K562 (cell line): ENCODE data around the gene CCDC159. TPM values are rescaled to one million over a fixed set of nuclear protein-coding genes. Genes with fewer than 3 reads are reported as not detected.

Experiments used
- C11orf30 ChIP-seq: fragments of 450-650 bp; IDR thresholded peaks from 2 replicates; pipeline ENCODE4 v1.6.1; 2016; ENCODE audit warnings: low read depth, mild to moderate bottlenecking
- FOXA1 ChIP-seq: fragments of 450-650 bp; IDR thresholded peaks from 2 replicates; pipeline ENCODE4 v1.6.1; 2016; ENCODE audit warnings: mild to moderate bottlenecking, borderline replicate concordance
- HOXB6 ChIP-seq: fragments of 250-450 bp; sonication (Bioruptor Pico); IDR thresholded peaks from 2 replicates; pipeline ENCODE4 v1.5.1; 2022; ENCODE audit warnings: mild to moderate bottlenecking, borderline replicate concordance
- KLF6 ChIP-seq: fragments of 250-450 bp; sonication (Bioruptor Pico); IDR thresholded peaks from 2 replicates; pipeline ENCODE4 v1.4.0; 2020; ENCODE audit warnings: mild to moderate bottlenecking, moderate library complexity, borderline replicate concordance
- LEF1 ChIP-seq: fragments of 450-650 bp; IDR thresholded peaks from 2 replicates; pipeline ENCODE4 v1.6.1; 2016; ENCODE audit warnings: mild to moderate bottlenecking
- MTA3 ChIP-seq: fragments of 450-650 bp; formaldehyde crosslinking; IDR thresholded peaks from 2 replicates; pipeline ENCODE4 v1.6.1; 2017; ENCODE audit warnings: mild to moderate bottlenecking, borderline replicate concordance
- PML ChIP-seq: IDR thresholded peaks from 2 replicates; pipeline ENCODE4 v1.6.1; 2012; ENCODE audit warnings: low read length, inconsistent platforms
- RBFOX2 ChIP-seq: fragments of 200-400 bp; formaldehyde crosslinking; IDR thresholded peaks from 2 replicates; pipeline ENCODE4 v1.6.1; 2017; ENCODE audit warnings: low read depth, mild to moderate bottlenecking, low read length, moderate library complexity
- SIN3B ChIP-seq: fragments of 450-650 bp; IDR thresholded peaks from 2 replicates; pipeline ENCODE4 v1.6.1; 2017; ENCODE audit warnings: low read depth, mild to moderate bottlenecking, moderate library complexity
- SMAD1 ChIP-seq: fragments of 150-350 bp; IDR thresholded peaks from 2 replicates; pipeline ENCODE4 v1.6.1; 2014; ENCODE audit warnings: low read length, low read depth; ENCODE audit not compliant: partially characterized antibody
- YY1 ChIP-seq, 3 experiments: IDR thresholded peaks; 2 replicates each; pipeline ENCODE4 v1.6.1; 2011; ENCODE audit warnings: low read length in 2 of 3, mild to moderate bottlenecking in 2 of 3, moderate library complexity in 2 of 3, borderline replicate concordance in 1 of 3, control low read depth in 1 of 3, low read depth in 1 of 3; ENCODE audit not compliant: insufficient read depth in 3 of 3, insufficient replicate concordance in 2 of 3, control insufficient read depth in 1 of 3, insufficient read length in 1 of 3; ENCODE audit errors: extremely low read depth in 1 of 3
- ZBTB17 ChIP-seq: fragments of 450-650 bp; formaldehyde crosslinking; IDR thresholded peaks from 2 replicates; pipeline ENCODE4 v1.4.0; 2020; ENCODE audit warnings: mild to moderate bottlenecking
- ZNF583 ChIP-seq: fragments of 250-450 bp; sonication (Bioruptor Pico); IDR thresholded peaks from 2 replicates; pipeline ENCODE4 v1.4.0; 2020
- polyA plus RNA-seq, 8 experiments: library from polyadenylated mRNA; depleted of rRNA in 4 of 8; stranded (reverse) in 5 of 8; unstranded in 3 of 8; fragments of >200 nt; fragmentation: Nextera tagmentation in 2 of 8; fragmentation: Illumina TruSeq in 1 of 8; extraction: Ambion mirVana in 2 of 8; extraction: Trizol in 1 of 8; gene quantifications; 2 replicates each; pipeline versions ENCODE4 v1.2.1 to v1.2.3, GENCODE V29; 2011 to 2014; ENCODE audit warnings: inconsistent platforms in 1 of 8, missing spikeins in 1 of 8
- total RNA-seq, 7 experiments: library from RNA; depleted of rRNA in 6 of 7; stranded (reverse); fragments of >200 nt in 6 of 7; fragmentation: Illumina TruSeq in 2 of 7; extraction: Trizol in 2 of 7; gene quantifications; 2 replicates each; pipeline versions ENCODE4 v1.2.1 to v1.2.3, GENCODE V29; 2011 to 2021; ENCODE audit warnings: low replicate concordance in 1 of 7
- TF ChIP-seq, protein P1 (sequence below), 2 experiments: fragments of 450-650 bp; formaldehyde crosslinking in 1 of 2; IDR thresholded peaks; 2 replicates each; pipeline versions ENCODE4 v1.4.0 to v1.6.1; 2014 to 2020; ENCODE audit warnings: mild to moderate bottlenecking in 2 of 2, borderline replicate concordance in 1 of 2, low read depth in 1 of 2
- TF ChIP-seq, protein P2 (sequence below): sonication (generic); formaldehyde crosslinking; IDR thresholded peaks from 2 replicates; pipeline ENCODE4 v1.8.1; 2023; ENCODE audit warnings: mild to moderate bottlenecking, missing genetic modification reagents

CCDC159 gene
- total and polyA plus RNA-seq, 9 of the 15 experiments (the other 6 are each of a cell fraction or from before 2014, with no cell fraction given): 0.68 to 10.1 (median 4.7) TPM

- TF ChIP-seq, protein P1, sequence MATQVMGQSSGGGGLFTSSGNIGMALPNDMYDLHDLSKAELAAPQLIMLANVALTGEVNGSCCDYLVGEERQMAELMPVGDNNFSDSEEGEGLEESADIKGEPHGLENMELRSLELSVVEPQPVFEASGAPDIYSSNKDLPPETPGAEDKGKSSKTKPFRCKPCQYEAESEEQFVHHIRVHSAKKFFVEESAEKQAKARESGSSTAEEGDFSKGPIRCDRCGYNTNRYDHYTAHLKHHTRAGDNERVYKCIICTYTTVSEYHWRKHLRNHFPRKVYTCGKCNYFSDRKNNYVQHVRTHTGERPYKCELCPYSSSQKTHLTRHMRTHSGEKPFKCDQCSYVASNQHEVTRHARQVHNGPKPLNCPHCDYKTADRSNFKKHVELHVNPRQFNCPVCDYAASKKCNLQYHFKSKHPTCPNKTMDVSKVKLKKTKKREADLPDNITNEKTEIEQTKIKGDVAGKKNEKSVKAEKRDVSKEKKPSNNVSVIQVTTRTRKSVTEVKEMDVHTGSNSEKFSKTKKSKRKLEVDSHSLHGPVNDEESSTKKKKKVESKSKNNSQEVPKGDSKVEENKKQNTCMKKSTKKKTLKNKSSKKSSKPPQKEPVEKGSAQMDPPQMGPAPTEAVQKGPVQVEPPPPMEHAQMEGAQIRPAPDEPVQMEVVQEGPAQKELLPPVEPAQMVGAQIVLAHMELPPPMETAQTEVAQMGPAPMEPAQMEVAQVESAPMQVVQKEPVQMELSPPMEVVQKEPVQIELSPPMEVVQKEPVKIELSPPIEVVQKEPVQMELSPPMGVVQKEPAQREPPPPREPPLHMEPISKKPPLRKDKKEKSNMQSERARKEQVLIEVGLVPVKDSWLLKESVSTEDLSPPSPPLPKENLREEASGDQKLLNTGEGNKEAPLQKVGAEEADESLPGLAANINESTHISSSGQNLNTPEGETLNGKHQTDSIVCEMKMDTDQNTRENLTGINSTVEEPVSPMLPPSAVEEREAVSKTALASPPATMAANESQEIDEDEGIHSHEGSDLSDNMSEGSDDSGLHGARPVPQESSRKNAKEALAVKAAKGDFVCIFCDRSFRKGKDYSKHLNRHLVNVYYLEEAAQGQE (IDR thresholded peaks at IDR 0.05; ENCODE audit: borderline replicate concordance): no peak
- TF ChIP-seq, protein P1 (CRISPR knock-in tag; IDR thresholded peaks at IDR 0.05; ENCODE audit: low read depth): peak; percentile 80
- peak; percentile 83; the same call in 1 of the 2 replicates for TF ChIP-seq MTA3
- TF ChIP-seq, protein P2, sequence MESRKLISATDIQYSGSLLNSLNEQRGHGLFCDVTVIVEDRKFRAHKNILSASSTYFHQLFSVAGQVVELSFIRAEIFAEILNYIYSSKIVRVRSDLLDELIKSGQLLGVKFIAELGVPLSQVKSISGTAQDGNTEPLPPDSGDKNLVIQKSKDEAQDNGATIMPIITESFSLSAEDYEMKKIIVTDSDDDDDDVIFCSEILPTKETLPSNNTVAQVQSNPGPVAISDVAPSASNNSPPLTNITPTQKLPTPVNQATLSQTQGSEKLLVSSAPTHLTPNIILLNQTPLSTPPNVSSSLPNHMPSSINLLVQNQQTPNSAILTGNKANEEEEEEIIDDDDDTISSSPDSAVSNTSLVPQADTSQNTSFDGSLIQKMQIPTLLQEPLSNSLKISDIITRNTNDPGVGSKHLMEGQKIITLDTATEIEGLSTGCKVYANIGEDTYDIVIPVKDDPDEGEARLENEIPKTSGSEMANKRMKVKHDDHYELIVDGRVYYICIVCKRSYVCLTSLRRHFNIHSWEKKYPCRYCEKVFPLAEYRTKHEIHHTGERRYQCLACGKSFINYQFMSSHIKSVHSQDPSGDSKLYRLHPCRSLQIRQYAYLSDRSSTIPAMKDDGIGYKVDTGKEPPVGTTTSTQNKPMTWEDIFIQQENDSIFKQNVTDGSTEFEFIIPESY (CRISPR knock-in tag): peak; percentile 62
- TF ChIP-seq FOXA1: no peak
- no peak for TF ChIP-seq HOXB6 (CRISPR knock-in tag)
- TF ChIP-seq YY1 (IDR thresholded peaks at IDR 0.05; ENCODE audit: borderline replicate concordance in 1 of 3, control insufficient read depth in 1 of 3, extremely low read depth in 1 of 3, insufficient read depth in 3 of 3, insufficient read length in 1 of 3, insufficient replicate concordance in 2 of 3, low read depth in 1 of 3, low read length in 2 of 3): peak; percentile 60 to 88 (median 78)
- TF ChIP-seq SIN3B: peak; percentile 75; the same call in 1 of the 2 replicates
- no peak for TF ChIP-seq LEF1
- 0 out of 2 replicates have a peak, but pooled peaks have one; percentile 44 for TF ChIP-seq ZBTB17 (CRISPR knock-in tag)
- TF ChIP-seq ZNF583: peak; percentile 59; the same call in 1 of the 2 replicates
- peak; percentile 92 for TF ChIP-seq RBFOX2
- peak; percentile 63 for TF ChIP-seq C11orf30
- TF ChIP-seq PML: peak; percentile 62
- TF ChIP-seq SMAD1: peak; percentile 14
- peak; percentile 35; the same call in 1 of the 2 replicates for TF ChIP-seq KLF6 (CRISPR knock-in tag)
Measured at GRCh38 chr19:11374433-11375142, 28.3 kb downstream of the CCDC159 start, which contains the start of gene SWSAP1 (continued).
